Umbilical cord (tissue), 2 donors: ENCODE results near the gene CD300LG. TPM values are rescaled to one million over a fixed set of nuclear protein-coding genes. Genes with fewer than 3 reads are reported as not detected.
A peak's percentile ranks its signal among the peaks of the same experiment; 100 is the strongest.
"Not testable (repeated sequence)": the region's sequence is repeated elsewhere in the genome, so short reads cannot be mapped to it uniquely, and the experiment has no call there.

ENCODE experiments used
- DNase-seq: peaks from one replicate; pipeline ENCODE4 v3.0.0-alpha.2; 2015; ENCODE audit warnings: low spot score
- total RNA-seq: library from RNA; depleted of rRNA; stranded (reverse); fragments of >200 nt; gene quantifications from one replicate; pipeline ENCODE4 v1.2.3, GENCODE V29; 2014; ENCODE audit warnings: low replicate concordance; ENCODE audit not compliant: insufficient read depth

CD300LG gene
- total RNA-seq, 1 donor from 2014 or later, result not detected

DNA sequence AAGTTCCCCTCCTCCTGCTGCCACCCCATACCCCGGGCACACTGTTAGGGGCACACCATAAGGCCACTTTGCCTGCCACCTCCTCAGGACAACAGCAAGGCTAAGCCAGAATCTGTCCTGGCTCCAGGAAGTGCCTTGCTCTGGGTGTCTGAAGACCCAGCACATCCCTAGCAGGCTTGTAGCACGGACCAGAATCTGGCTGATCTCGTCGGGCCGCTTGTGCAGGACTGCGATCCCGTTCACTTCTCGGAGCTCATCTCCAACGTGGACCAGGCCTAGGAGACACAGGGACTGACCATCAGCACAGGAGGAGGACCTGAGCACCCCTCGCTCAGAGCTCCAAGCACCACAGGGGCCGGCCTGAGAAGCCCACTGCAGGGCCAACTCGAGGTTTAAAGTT is 21.4 kb upstream of the CD300LG start:
- DNase-seq, result no peak

GRCh38 chr17:43826206-43826605 is 20.8 kb upstream of the CD300LG start:
- DNase-seq, result no peak

DNA sequence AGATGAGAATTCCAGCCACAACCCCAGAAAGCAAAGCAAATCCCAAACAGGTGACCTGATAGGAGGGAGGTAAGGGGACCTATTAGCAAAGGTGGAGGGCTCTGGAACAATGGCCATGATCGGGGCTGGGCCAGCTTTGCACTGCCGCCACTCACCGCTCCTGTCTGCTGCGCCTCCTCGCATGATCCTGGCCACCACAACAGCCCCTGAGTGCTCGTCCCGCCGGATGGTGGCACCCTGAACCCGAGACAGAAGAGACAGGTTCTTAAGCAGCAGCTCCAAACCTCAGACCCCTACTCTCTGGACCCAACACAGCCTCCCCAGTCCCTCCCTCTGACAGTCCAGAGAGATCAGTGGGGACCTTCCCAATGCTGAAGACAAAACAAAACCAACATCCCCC is 19.4 kb upstream of the CD300LG start:
- no peak for DNase-seq

- DNase-seq, result no peak
These were observed 17.2 kb upstream of the CD300LG start for GRCh38 chr17:43829738-43830137.

DNA sequence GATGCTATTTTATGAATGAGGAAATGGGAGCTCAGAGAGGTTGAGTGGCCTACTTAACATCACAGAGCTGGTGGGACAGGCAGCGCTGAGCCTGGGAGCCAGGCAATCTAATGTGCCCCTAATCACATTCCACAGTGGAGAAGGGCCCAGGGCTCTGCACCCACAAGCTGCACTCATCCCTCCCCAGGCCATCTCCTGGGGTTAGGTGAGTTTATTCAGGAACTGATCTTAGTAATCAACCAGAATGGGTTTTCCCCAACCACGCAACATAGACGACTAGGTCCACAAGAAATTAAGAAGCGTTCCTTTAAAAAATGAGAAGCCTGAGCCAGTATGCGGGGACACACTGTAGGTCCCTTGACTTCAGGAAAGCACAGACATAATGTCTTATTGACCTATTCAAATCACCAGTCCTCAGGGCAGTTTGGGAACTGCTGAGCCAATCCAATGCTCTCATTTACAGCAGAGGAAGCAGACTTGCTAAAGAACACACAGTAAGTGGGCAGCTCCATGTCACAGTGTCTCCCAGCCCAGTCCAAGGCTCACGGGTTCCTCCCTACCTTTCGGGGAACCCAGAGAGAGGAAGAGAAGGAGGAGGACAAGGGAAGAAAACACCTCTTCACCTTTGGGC is 16.4 kb upstream of the CD300LG start:
- no peak for DNase-seq

DNA sequence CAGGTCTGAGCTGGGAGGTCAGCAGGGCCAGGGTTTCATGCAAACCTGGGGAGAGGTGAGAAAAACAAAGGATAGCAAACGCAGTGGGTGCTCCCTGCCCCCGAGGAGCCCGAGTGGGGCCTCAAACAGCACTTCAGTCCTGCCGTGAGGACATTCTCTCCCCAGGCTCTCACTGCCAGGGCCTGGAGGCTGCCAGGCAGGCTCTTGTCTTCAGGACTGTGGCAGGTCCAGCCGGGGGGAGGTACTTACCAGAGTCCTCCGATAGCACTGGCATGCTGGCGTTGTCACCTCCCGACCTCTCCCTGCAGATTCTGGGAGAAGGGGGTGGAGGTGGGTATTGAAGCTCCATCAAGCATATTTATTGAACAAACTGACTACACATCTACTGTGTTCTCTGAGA is 15.3 kb upstream of the CD300LG start:
- DNase-seq, result no peak

DNA sequence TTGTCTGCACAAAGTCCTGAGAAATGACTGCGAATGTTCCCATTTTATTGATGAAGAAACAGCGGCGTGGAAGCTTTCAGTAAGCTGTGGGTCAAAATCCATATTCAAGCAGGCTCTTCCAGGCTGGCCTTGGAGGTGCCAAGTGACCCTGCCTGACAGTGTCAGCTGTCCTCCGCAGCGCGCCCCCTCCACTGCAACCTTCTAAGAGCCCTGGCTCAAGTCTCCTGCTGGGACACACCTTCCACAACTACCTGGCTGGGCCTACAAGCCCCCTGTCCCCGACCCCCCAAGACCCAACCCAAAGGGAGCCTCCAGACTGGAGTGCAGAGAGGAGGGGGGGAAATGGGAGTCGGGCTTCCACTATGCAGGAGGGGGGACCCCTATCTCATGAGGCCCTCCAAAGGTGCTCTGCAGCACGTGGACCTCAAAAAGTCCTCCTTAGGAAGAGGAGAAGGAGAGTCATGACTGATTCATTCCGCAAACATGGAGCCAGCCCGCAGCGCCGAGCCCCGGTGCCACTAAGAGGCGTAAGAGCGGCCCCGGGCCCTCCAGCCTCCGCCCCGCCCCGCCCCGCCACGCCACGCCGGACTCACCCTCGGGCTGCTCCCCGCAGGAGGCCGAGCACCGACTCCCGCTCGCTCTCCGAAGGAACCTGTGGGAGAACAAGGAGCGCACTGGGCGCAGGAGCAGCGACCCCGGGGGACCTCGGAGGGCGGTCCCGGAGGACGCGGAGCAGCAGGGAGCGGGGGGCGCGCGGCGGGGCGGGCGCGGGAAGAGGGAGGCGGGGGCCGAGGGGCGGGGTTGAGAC is 14.6 kb upstream of the CD300LG start:
- DNase-seq, result peak; percentile 50

- peak; percentile 81 for DNase-seq
These were observed 13.8 kb upstream of the CD300LG start, which contains the start of gene MPP3 for GRCh38 chr17:43832976-43833829. MPP3 (minus strand) TSS chr17:43833146; CDS start chr17:43831906, 1,240 bp downstream.

DNA sequence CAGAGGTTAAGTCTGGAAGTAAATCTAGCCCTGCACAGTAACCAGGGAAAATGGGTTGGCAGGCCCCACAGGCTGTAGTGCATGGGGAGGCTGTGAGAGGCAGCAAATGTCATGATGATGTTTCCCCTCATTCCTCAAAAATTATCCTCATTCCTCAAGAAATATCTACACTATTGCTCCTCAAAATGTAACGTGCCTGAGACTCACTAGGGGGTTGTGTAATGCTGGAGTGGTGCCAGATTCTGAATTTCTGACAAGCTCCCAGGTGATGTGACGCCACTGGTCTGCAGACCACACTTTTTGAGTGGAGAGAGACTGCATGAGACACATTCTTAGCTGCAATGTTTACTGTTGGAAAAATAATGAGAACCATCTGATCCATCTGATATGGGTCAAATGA is 12.9 kb upstream of the CD300LG start:
- no peak for DNase-seq

- no peak for DNase-seq
These were observed 7.3 kb upstream of the CD300LG start for GRCh38 chr17:43839670-43840108.

DNA sequence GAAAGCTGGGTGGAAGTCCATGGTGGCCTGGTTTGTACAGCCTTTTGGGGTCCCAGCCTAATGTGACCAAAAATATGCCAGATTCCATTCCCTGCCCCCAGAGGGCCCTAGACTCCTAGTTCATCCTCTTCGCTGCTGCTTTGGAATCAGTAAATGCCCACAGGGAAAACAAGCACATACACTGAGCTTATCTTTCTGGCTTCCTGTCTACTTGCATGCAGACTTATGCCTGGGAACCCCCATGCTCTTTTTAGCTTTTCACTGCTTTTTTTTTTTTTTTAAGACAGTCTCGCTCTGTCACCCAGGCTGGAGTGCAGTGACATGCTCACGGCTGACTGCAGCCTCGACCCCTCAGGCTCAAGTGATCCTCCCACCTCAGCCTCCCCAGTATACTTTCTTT is 6.2 kb upstream of the CD300LG start:
- peak; percentile 53 for DNase-seq

GRCh38 chr17:43841282-43841681 is 5.7 kb upstream of the CD300LG start:
- DNase-seq, result no peak

- DNase-seq, result not testable (repeated sequence)
These were observed 4.6 kb upstream of the CD300LG start for GRCh38 chr17:43842091-43842974.

DNA sequence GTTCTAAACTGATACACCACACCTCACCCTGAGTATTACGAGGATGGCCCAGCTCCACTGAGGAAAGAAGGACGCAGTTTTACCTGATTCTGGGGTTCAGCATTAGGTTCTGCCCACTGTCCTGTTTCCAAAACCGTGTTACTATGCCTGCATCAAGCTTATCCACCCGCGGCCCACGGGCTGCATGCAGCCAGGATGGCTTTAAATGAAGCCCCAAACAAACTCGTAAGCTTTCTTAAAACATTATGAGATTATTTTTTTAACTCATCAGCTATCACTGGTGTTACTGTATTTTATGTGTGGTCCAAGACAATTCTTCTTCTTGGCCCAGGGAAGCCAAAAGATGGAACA is 4.0 kb upstream of the CD300LG start:
- no peak for DNase-seq

- no peak for DNase-seq
These were observed 2.7 kb upstream of the CD300LG start for GRCh38 chr17:43844241-43844640.

GRCh38 chr17:43845766-43846165 is 1.2 kb upstream of the CD300LG start:
- no peak for DNase-seq

DNA sequence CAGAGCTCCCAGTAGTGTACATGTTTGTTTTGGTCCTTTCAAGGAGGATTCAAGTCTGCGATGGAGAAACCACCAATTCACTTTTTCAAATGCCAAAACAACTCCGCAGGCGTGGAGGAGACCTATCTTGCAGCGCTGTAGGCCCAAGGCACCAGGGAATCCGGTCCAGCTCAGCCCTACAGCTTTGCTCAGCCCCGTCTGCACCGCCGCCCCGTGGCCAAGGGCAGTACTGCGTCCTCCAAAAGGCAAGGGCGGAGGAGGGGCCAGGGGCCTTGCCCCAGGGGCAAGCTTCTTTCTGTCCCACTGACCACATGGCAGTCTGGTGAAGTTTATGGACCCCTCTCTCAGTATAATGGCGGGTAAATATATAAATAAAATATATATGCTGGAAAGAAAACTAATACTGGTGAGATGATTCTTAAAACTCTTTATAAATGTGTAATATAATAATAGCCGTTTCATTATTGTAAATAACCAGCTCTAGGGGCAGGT is 709 bp upstream of the CD300LG start:
- DNase-seq, result peak; percentile 77

- DNase-seq, result no peak
These were observed 1.6 kb downstream of the CD300LG start for GRCh38 chr17:43848601-43849000.

DNA sequence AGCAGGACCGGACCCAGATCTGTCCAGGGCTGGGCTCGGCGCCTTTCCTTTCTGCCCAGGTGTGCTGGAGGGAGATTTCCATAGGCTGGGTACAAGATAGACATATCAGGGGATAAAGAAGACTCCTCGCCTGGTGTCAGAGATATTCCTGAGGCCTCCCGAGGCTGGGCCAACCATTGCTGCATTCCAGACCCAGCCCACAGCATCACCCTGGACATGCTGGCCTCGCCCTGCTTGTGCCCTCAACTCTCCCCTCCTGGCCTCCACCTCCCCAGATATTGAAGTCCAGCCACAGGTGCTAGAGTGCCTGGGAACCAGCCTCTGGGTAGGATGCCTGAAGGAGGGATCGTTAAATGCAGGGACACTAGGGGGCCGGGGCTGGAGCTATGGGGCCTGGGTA is 2.1 kb downstream of the CD300LG start:
- DNase-seq, result no peak

DNA sequence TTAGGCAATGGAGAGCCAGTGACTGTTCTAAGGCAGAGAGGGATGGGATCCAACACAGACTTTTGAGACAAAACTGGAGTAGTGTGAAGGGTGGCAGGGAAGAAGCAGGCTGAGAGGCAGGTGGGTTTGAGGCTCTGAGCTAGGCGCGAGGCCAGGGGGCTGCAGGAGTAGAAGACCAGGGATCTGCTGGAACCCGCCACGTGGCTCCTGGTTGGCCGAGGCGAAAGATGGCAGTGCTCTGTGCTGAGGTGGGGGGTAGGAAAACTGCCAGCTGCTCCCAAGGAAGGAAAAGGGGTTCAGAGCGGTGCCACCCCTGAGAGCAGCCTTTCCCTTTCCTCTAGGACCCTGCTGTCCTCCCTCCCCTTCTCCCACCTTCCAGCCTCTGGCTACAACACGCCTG is 5.6 kb downstream of the CD300LG start:
- no peak for DNase-seq

DNA sequence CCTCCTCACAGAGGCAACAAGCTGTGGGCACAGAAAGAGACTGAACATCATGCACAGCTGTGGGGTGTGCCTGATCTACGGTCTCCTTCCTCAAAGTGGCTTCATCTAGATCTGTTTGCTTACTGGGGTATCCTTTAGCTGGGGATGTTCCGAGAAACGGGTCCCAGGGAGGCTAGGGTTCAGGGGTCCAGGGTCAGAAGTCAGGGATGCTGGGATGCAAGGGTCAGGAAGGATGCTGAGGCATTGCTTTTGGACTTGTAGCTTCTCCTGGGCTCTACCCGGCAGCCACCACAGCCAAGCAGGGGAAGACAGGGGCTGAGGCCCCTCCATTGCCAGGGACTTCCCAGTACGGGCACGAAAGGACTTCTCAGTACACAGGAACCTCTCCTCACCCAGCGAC is 6.6 kb downstream of the CD300LG start:
- DNase-seq, result no peak
